Mesothelial cell of epicardium (in vitro differentiated cells): ENCODE data around the gene FGFBP3. TPM values are rescaled to one million over a fixed set of nuclear protein-coding genes. Genes with fewer than 3 reads are reported as not detected.

ENCODE experiments used
- DNase-seq, 2 experiments: peaks; one replicate each; pipeline ENCODE4 v3.0.0; 2021; ENCODE audit warnings: low spot score in 2 of 2; ENCODE audit not compliant: unreplicated experiment in 2 of 2
- H3K27ac Mint-ChIP-seq: 2 replicates; pipeline ENCODE4 v1.8.0; 2021; ENCODE audit warnings: mixed read lengths
- H3K27me3 Mint-ChIP-seq: 2 replicates; pipeline ENCODE4 v1.8.0; 2021; ENCODE audit warnings: low read depth, mixed read lengths
- H3K36me3 Mint-ChIP-seq: 2 replicates; pipeline ENCODE4 v1.8.0; 2021; ENCODE audit warnings: mixed read lengths
- H3K4me1 Mint-ChIP-seq: 2 replicates; pipeline ENCODE4 v1.8.0; 2021; ENCODE audit warnings: mixed read lengths
- H3K4me3 Mint-ChIP-seq: 2 replicates; pipeline ENCODE4 v1.8.0; 2021; ENCODE audit warnings: mild to moderate bottlenecking, moderate library complexity, mixed read lengths
- H3K9me3 Mint-ChIP-seq: 2 replicates; pipeline ENCODE4 v1.8.0; 2021; ENCODE audit warnings: mixed read lengths
- total RNA-seq: library from RNA; stranded (reverse); gene quantifications from 3 replicates; pipeline ENCODE4 v1.2.1, GENCODE V29; 2021
- TF ChIP-seq, protein P1 (sequence below): fragments of 200-600 bp; sonication (generic); IDR thresholded peaks from one replicate; pipeline ENCODE4 v1.5.0; 2021; ENCODE audit warnings: antibody characterized with exemption; ENCODE audit not compliant: unreplicated experiment

The FGFBP3 gene
- total RNA-seq, 1 donor from 2014 or later, result 3.5 TPM

DNA sequence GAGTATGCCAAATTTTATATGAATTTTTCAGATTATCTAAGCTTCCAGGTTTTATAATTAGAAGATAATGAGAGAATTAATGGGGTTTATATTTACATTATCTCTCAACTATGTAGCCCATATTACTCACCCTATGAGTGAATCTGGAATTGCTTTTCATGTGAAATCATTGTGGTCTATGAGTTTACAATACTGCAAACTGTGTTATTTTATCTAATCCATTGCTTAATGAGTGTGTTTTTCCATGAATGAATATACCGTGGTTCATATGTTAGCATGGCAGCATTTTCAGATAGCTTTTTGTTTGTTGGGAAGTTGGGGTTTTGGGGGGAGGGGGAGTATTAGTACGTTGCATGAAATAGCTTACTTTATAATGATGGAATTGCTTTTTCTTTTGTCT is 44.5 kb downstream of the FGFBP3 start:
- TF ChIP-seq, protein P1, sequence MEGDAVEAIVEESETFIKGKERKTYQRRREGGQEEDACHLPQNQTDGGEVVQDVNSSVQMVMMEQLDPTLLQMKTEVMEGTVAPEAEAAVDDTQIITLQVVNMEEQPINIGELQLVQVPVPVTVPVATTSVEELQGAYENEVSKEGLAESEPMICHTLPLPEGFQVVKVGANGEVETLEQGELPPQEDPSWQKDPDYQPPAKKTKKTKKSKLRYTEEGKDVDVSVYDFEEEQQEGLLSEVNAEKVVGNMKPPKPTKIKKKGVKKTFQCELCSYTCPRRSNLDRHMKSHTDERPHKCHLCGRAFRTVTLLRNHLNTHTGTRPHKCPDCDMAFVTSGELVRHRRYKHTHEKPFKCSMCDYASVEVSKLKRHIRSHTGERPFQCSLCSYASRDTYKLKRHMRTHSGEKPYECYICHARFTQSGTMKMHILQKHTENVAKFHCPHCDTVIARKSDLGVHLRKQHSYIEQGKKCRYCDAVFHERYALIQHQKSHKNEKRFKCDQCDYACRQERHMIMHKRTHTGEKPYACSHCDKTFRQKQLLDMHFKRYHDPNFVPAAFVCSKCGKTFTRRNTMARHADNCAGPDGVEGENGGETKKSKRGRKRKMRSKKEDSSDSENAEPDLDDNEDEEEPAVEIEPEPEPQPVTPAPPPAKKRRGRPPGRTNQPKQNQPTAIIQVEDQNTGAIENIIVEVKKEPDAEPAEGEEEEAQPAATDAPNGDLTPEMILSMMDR, result no peak
- H3K9me3 Mint-ChIP-seq, result no peaks in the 10 kb centered on the region
- H3K27ac Mint-ChIP-seq, result no peak overlapping the region
- DNase-seq, result no peak
- no peaks in the 10 kb centered on the region for H3K27me3 Mint-ChIP-seq
- H3K4me3 Mint-ChIP-seq, result no peak overlapping the region
- peaks cover 20% of the 10 kb centered on the region for H3K36me3 Mint-ChIP-seq
- no peaks in the 10 kb centered on the region for H3K4me1 Mint-ChIP-seq

DNA sequence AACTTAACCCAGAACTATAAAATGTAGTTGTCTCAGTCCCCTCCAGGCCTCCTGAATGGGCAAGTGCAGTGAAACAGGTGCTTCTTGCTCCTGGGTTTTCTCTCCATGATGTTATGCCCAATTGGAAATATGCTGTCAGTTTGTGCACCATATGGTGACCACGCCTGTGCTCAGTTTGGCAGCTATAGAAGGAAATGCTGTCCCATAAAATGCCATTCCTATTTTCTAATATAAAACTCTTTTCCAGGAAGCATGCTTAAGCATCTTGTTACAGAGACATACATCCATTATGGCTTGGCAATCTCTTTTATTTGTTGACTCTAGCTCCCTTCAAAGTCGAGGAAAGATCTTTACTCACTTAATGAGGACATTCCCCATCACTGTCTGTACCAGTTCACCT is 45.2 kb downstream of the FGFBP3 start:
- H3K4me1 Mint-ChIP-seq, result no peaks in the 10 kb centered on the region
- TF ChIP-seq, protein P1, result no peak
- H3K9me3 Mint-ChIP-seq, result no peaks in the 10 kb centered on the region
- no peaks in the 10 kb centered on the region for H3K27me3 Mint-ChIP-seq
- no peak overlapping the region for H3K4me3 Mint-ChIP-seq
- no peak overlapping the region for H3K27ac Mint-ChIP-seq
- peaks cover 20% of the 10 kb centered on the region for H3K36me3 Mint-ChIP-seq
- DNase-seq, result no peak

DNA sequence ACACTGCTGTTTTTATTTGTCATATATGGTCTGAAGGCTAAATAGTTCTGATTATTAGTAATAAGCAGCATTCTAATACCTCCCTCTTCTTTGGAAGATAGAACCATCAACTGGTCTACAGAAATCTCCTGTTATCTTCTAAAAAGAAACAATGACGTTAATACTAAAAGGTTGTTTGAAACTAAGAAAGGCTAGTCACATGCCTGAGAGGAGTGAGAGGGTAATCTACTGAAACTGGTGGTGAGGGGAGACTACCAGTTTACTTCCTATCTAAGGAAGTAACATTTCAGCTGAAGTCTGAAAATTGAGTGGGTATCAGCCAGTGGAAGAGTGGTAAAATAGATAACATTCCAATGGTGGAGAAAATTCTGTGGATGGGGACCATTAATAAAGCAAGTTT is 48.4 kb downstream of the FGFBP3 start:
- Mint-ChIP-seq H3K4me1 (no peaks in the 10 kb centered on the region), H3K9me3 (no peaks in the 10 kb centered on the region), H3K4me3 (no peak overlapping the region), H3K27ac (no peak overlapping the region), H3K27me3 (no peaks in the 10 kb centered on the region), H3K36me3 (peaks cover 37% of the 10 kb centered on the region)
- no peak for DNase-seq
- TF ChIP-seq, protein P1, result no peak

DNA sequence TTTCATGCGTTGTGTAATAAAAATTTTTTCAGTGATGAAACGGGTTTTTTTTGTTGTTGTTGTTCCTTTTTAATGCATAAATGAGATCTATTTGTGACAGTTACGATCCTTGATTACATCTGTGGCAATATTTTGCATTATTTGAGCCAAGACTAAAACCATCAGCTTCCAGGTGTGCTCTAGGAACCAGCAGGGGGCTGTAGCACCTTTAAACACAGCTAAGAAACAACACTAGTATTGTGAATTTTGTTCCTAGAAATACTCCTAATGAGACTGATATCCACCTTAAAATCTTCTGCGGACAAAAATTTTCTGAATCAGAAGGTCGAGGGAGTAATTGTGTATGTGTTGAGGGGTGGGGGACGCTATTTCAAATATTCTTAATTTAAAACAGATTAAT is 52.6 kb downstream of the FGFBP3 start:
- Mint-ChIP-seq H3K4me1 (no peaks in the 10 kb centered on the region), H3K36me3 (peaks cover 29% of the 10 kb centered on the region), H3K27me3 (no peaks in the 10 kb centered on the region), H3K27ac (no peak overlapping the region), H3K4me3 (no peak overlapping the region), H3K9me3 (no peaks in the 10 kb centered on the region)
- TF ChIP-seq, protein P1, result no peak
- no peak for DNase-seq

Other genes with a start within 250 kb of the FGFBP3 start
- 53.7 to 54.2 TPM (median 53.8 TPM) in 3 replicates for gene TNKS2, start 111.1 kb downstream of the FGFBP3 start, total RNA-seq
- 54.2 to 57.1 TPM (median 55.3 TPM) in 3 replicates for gene BTAF1, start 14.3 kb upstream of the FGFBP3 start, total RNA-seq